Measurements from ENCODE around the gene ZMYM2.

Gene ZMYM2

DNA sequence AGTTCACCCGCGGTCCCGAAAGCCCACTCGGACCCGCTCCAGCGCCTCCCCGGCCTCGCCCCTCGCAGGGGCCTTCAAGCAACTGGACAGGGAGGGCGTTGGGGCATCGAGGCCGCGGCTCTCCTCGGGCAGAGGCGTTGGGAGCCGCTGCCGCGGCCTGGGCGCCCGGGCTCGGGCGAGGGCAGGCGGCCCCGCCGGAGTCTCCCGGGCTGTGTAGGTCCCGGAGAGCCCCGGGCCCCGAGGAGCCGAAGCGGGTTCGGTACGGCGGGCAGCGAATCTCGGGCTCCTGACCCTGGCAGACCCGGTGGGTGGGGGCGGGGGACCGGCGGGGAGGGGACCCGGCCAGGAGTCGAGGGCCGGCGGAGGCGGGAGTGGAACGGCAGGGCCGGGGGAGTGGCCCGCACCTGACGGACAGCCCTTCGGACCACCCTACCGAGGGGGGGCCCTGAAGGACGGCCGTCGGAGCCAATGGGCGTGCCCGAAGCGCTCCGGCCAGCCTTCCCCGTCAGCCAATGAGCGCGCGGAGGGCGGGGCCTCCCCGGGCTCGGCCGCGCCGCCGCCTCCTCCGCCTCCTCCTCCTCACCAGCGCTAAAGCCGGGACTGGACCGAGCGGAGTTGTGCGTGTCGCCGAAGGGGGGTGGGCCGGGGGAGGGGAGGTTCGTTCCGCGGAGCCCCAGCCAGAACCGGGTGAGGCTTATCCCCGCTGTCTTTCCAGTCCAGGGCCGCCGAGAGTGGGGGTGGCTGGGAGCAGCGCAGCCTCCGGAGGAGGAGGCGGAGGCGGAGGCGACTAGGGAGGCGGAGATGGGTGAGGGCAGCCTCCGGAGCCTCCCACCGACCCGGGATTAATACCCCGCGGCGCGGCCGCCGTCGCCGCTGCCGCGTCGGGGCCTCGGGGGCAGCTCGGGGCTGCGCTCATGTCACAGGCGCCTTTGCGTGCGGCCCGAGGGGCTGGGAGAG lies at the start of gene ZMYM2:
Gene ZMYM2 (plus strand): TSS at position 573 of the 957 bp plus-strand sequence. CDS start 34,346 bp downstream, outside the sequence.
- Histone ChIP-seq H3K4me3 (peak within 1 kb of the TSS; percentile 80), H3K27ac (peak within 1 kb of the TSS; percentile 95 to 99)
- DNase-seq (ENCODE audit: low spot score) = peak; percentile 99
- TF ChIP-seq, protein P1, sequence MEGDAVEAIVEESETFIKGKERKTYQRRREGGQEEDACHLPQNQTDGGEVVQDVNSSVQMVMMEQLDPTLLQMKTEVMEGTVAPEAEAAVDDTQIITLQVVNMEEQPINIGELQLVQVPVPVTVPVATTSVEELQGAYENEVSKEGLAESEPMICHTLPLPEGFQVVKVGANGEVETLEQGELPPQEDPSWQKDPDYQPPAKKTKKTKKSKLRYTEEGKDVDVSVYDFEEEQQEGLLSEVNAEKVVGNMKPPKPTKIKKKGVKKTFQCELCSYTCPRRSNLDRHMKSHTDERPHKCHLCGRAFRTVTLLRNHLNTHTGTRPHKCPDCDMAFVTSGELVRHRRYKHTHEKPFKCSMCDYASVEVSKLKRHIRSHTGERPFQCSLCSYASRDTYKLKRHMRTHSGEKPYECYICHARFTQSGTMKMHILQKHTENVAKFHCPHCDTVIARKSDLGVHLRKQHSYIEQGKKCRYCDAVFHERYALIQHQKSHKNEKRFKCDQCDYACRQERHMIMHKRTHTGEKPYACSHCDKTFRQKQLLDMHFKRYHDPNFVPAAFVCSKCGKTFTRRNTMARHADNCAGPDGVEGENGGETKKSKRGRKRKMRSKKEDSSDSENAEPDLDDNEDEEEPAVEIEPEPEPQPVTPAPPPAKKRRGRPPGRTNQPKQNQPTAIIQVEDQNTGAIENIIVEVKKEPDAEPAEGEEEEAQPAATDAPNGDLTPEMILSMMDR (IDR thresholded peaks at IDR 0.05) = no peak

DNA sequence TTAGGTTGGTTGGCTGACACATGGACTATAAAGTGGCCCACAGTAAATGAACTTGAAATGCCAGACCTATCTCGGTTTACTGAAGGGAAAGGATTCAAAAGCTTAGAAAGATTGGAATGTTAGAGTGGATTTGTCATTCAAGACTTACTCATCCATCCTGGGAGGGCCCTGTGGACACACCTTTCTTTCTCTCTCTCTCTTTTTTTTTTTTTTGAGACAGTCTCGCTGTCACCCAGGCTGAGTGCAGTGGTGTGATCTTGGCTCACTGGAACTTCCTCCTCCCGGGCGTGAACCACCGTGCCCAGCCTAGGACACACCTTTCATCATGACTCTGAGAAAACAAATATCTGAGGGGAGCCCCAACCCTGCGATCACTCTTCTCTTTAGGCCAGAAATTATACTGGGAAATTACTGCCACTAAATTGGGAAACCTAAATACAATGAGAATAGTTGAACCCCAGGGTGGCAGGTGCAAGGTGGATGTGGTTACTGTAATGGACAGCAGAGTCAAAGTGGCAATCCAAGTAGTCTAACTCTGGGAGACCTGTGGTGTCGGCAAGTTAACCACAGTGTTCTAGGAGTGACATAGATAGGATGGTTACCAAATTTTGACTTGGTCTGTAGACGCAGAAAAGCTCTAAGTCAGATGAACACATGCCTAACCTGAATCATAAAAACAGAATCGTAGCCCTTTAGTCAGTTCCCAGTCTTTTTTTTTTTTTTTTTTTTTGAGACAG lies 48.0 kb upstream of the ZMYM2 start:
- DNase-seq (ENCODE audit: low spot score) = no peak
- no peak overlapping the region for H3K4me3 ChIP-seq
- H3K27ac ChIP-seq = no peak overlapping the region
- TF ChIP-seq, protein P1 (IDR thresholded peaks at IDR 0.05) = no peak

DNA sequence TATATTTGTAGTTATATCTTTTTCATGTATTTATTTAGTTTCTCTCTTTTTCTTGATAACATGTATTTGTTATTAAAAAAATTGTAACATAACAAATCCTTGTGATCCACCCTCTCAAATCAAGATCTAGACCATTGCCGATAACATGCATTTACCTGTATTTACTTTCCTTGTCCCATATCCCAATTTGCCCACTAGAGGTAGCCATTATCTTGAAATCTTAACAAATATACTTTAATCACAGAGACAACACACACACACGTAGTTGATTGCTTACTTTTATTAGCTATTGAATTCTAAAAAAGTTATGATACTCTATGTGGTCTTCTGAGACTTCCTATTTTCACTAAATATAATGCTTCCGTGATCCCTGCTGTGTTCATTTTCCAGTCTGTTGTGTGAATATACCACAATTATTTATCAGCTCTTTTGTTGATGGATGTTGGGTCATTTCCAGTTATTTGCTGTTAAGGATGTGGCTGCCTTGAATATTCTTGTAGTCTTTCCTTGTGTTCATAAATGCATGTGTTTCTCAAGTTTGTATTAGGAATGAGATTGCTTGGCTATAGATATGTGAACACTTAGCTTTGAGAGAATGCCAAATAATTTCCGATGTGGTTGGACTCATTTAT lies 31.3 kb upstream of the ZMYM2 start:
- TF ChIP-seq, protein P1 (IDR thresholded peaks at IDR 0.05) = no peak
- Histone ChIP-seq H3K4me3 (no peak overlapping the region), H3K27ac (no peak overlapping the region)
- DNase-seq (ENCODE audit: low spot score) = no peak

DNA sequence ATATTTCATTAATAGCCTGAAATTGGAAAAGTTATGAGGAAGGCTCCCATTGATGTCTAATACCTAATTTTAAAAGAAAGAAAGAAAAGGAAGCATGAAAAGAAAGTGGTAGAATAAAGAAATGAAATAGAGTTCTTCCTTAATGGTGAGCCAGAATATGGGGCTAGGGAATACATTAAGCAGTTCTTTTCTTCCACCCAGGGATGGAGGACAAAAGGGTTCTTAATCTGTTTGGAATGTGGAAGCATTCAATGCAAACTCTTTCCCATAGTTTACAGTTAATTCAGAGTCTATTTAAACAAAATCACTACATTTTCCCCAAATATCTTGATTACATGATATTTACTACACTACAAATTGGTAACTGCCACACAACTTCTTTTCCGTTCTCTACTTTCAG lies 18.4 kb upstream of the ZMYM2 start:
- TF ChIP-seq, protein P1 (IDR thresholded peaks at IDR 0.05) = no peak

DNA sequence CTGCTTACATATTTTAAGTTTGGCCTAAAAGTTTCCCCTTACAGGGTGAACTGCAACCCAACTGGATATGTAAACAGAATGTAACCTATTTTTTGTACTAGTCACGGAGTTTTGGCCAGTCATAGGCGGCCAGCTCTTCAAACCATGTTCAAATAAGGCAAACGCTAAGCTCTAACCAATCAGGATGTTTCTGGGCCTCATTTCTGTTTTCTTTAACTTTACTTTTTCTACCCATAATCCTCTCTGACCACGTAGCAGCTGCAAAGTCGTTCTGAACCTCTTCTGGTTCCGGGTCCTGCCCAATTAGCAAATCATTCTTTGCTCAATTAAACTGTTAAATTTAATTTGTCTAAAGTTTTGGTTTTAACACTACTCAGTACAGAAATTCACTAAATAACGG lies 8.2 kb upstream of the ZMYM2 start:
- TF ChIP-seq, protein P1 (IDR thresholded peaks at IDR 0.05) = no peak
- DNase-seq (ENCODE audit: low spot score) = no peak
- no peak overlapping the region for H3K4me3 ChIP-seq
- no peak overlapping the region for H3K27ac ChIP-seq

More for the DNA sequence above, 18.4 kb upstream of the ZMYM2 start:
- no peak overlapping the region for H3K27ac ChIP-seq
- H3K4me3 ChIP-seq = no peak overlapping the region
- no peak for DNase-seq (ENCODE audit: low spot score)

DNA sequence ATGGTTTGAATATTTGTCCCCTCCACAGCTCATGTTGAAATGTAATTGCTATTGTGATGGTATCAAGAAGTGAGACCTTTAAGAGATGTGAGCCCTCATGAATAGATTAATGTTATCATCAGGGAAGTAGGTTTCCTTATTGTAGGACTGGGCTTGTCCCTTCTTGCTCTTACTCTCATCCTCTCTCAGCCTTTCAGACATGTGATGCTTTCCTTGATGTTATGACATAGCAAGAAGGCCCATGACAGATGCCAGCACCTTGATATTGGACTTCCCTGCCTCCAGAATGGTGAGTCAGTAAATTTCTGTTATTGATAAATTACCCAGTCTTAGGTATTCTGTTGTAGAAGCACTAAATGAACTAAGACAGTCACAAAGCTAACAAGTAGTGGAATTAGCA lies 5.7 kb upstream of the ZMYM2 start:
- TF ChIP-seq, protein P1 (IDR thresholded peaks at IDR 0.05) = no peak
- H3K4me3 ChIP-seq = no peak overlapping the region
- no peak overlapping the region for H3K27ac ChIP-seq
- DNase-seq (ENCODE audit: low spot score) = no peak

Measured in coronary artery (tissue), 2 donors.